HCT116 (cell line): Measurements from ENCODE around the gene COQ8B. TPM values are rescaled to one million over a fixed set of nuclear protein-coding genes. Genes with fewer than 3 reads are reported as not detected.

Experiments used
- ATAC-seq: fragments of 200-7000 bp; cut with Tn5 transposase; 2 replicates; pipeline ENCODE4 v1.9.1; 2020; ENCODE audit warnings: mild to moderate bottlenecking, moderate library complexity
- BruUV-seq: library from RNA; stranded (reverse); fragments of 400-500 nt; replicated peaks from 2 replicates; lab custom pipeline; 2021; lab: Mats Ljungman, UMichigan
- CTCF ChIA-PET: fragments of 300-600 bp; sonication (Branson Sonifier 250); formaldehyde crosslinking; loops from one replicate; lab custom pipeline; 2021; ENCODE audit warnings: antibody characterized with exemption; lab: Charles Lee
- POLR2A ChIA-PET: fragments of 300-600, 350-600 bp; sonication (Branson Sonifier 250); formaldehyde crosslinking; loops from one replicate; lab custom pipeline; 2021; ENCODE audit warnings: antibody characterized with exemption; lab: Charles Lee
- RAD21 ChIA-PET, 2 experiments: fragments of 300-600 bp; sonication (Branson Sonifier 250); formaldehyde crosslinking; loops; one replicate each; lab custom pipeline; 2023; ENCODE audit warnings: low total read pairs in 2 of 2; ENCODE audit not compliant: uncharacterized antibody in 2 of 2, unreplicated experiment in 2 of 2, low non-redundant PET in 1 of 2; lab: Charles Lee
- DNase-seq: peaks from one replicate; pipeline ENCODE4 v3.0.0-alpha.2; 2010; ENCODE audit warnings: low read depth, low spot score
- H2AFZ ChIP-seq: fragments of 200-600 bp; shearing (Covaris generic), sonication (generic); 2 replicates; pipeline ENCODE4 v1.6.1; 2017; ENCODE audit warnings: low read depth, mixed run types, mixed read lengths, antibody characterized with exemption, low read length; ENCODE audit not compliant: poor library complexity, severe bottlenecking
- H3K27ac ChIP-seq: 2 replicates; pipeline ENCODE4 v1.5.1; 2012; ENCODE audit warnings: low read depth, low read length
- H3K27me3 ChIP-seq: fragments of 200-600 bp; sonication (generic); 2 replicates; pipeline ENCODE4 v1.6.1; 2016; ENCODE audit warnings: mixed run types, low read length, mixed read lengths; ENCODE audit not compliant: insufficient read depth
- H3K36me3 ChIP-seq, 2 experiments: fragments of 200-500 bp in 1 of 2; fragments of 200-600 bp in 1 of 2; sonication (Bioruptor generic) in 1 of 2; sonication (generic) in 1 of 2; 2 replicates each; pipeline versions ENCODE4 v1.5.1 to v1.6.1; 2014 to 2016; ENCODE audit warnings: low read length in 2 of 2, inconsistent platforms in 1 of 2, mixed read lengths in 1 of 2, mixed run types in 1 of 2; ENCODE audit not compliant: insufficient read depth in 2 of 2, control insufficient read depth in 1 of 2
- H3K4me1 ChIP-seq, 2 experiments: fragments of 200-600 bp in 1 of 2; sonication (generic) in 1 of 2; 2 replicates each; pipeline versions ENCODE4 v1.5.1 to v1.6.1; 2012 to 2017; ENCODE audit warnings: low read length in 2 of 2, inconsistent platforms in 1 of 2, mild to moderate bottlenecking in 1 of 2, mixed read lengths in 1 of 2, mixed run types in 1 of 2, moderate library complexity in 1 of 2; ENCODE audit not compliant: insufficient read depth in 2 of 2, control insufficient read depth in 1 of 2
- H3K4me2 ChIP-seq: fragments of 200-600 bp; sonication (generic); 2 replicates; pipeline ENCODE4 v1.6.1; 2017; ENCODE audit warnings: mixed run types, low read length, mixed read lengths
- H3K4me3 ChIP-seq, 2 experiments: fragments of 200-600 bp in 1 of 2; sonication (generic) in 1 of 2; replicated peaks in 1 of 2; 2 replicates each; pipeline ENCODE4 v1.5.1; 2011 to 2016; ENCODE audit warnings: low read length in 2 of 2, control low read depth in 1 of 2, low read depth in 1 of 2, mild to moderate bottlenecking in 1 of 2, mixed read lengths in 1 of 2, mixed run types in 1 of 2
- H3K79me2 ChIP-seq: fragments of 200-600 bp; sonication (generic); 2 replicates; pipeline ENCODE4 v1.6.1; 2017; ENCODE audit warnings: mild to moderate bottlenecking, mixed run types, low read length, moderate library complexity, mixed read lengths; ENCODE audit not compliant: insufficient read depth
- H3K9ac ChIP-seq: fragments of 200-600 bp; sonication (generic); 2 replicates; pipeline ENCODE4 v1.6.1; 2016; ENCODE audit warnings: low read length, mixed read lengths
- H3K9me2 ChIP-seq: fragments of 200-600 bp; sonication (generic), shearing (Covaris generic); 2 replicates; pipeline ENCODE4 v1.6.1; 2017; ENCODE audit warnings: mixed run types, mild to moderate bottlenecking, moderate library complexity; ENCODE audit not compliant: insufficient read depth
- H3K9me3 ChIP-seq, 2 experiments: fragments of 200-500 bp in 1 of 2; fragments of 200-600 bp in 1 of 2; sonication (Bioruptor generic) in 1 of 2; sonication (generic) in 1 of 2; 2 replicates each; pipeline ENCODE4 v1.6.1; 2014 to 2017; ENCODE audit warnings: low read length in 2 of 2, mixed read lengths in 2 of 2, inconsistent platforms in 1 of 2, low read depth in 1 of 2, mild to moderate bottlenecking in 1 of 2, mixed run types in 1 of 2, moderate library complexity in 1 of 2; ENCODE audit not compliant: control insufficient read depth in 1 of 2, insufficient read depth in 1 of 2
- H4K20me1 ChIP-seq: fragments of 200-600 bp; sonication (generic), shearing (Covaris generic); 2 replicates; pipeline ENCODE4 v1.6.1; 2017; ENCODE audit warnings: mixed run types, mild to moderate bottlenecking, moderate library complexity; ENCODE audit not compliant: insufficient read depth
- ATF3 ChIP-seq: IDR thresholded peaks from 2 replicates; pipeline ENCODE4 v1.6.1; 2012
- CTCF ChIP-seq, 3 experiments: fragments of 200-600 bp in 1 of 3; sonication (generic) in 1 of 3; IDR thresholded peaks in 2 of 3; conservative IDR thresholded peaks in 1 of 3; 2 replicates each; pipeline ENCODE4 v1.5.1; 2012 to 2017; ENCODE audit warnings: low read depth in 2 of 3, low read length in 2 of 3, antibody characterized with exemption in 1 of 3, borderline replicate concordance in 1 of 3, control low read depth in 1 of 3, mild to moderate bottlenecking in 1 of 3, mixed read lengths in 1 of 3, mixed run types in 1 of 3, moderate library complexity in 1 of 3; ENCODE audit not compliant: insufficient read depth in 1 of 3
- EGR1 ChIP-seq: IDR thresholded peaks from 2 replicates; pipeline ENCODE4 v1.6.1; 2012; ENCODE audit warnings: low read depth
- ELF1 ChIP-seq: IDR thresholded peaks from 2 replicates; pipeline ENCODE4 v1.6.1; 2012; ENCODE audit warnings: low read depth, borderline replicate concordance
- EZH2 ChIP-seq: fragments of 200-600 bp; sonication (generic); IDR thresholded peaks from 2 replicates; pipeline ENCODE4 v1.6.1; 2017; ENCODE audit warnings: antibody characterized with exemption, mixed run types
- JUND ChIP-seq: IDR thresholded peaks from 2 replicates; pipeline ENCODE4 v1.6.1; 2012
- POLR2A ChIP-seq: IDR thresholded peaks from 2 replicates; pipeline ENCODE4 v1.7.0; 2011; ENCODE audit warnings: borderline replicate concordance; ENCODE audit not compliant: insufficient read depth, insufficient read length; ENCODE audit errors: extremely low read depth
- POLR2AphosphoS5 ChIP-seq: IDR thresholded peaks from 2 replicates; pipeline ENCODE4 v1.6.1; 2011; ENCODE audit warnings: mild to moderate bottlenecking, low read depth, low read length, moderate library complexity
- RAD21 ChIP-seq: IDR thresholded peaks from 2 replicates; pipeline ENCODE4 v1.6.1; 2012; ENCODE audit warnings: low read depth, mild to moderate bottlenecking
- SIN3A ChIP-seq: IDR thresholded peaks from 2 replicates; pipeline ENCODE4 v1.6.1; 2012; ENCODE audit warnings: low read depth
- YY1 ChIP-seq: IDR thresholded peaks from 2 replicates; pipeline ENCODE4 v1.6.1; 2011; ENCODE audit warnings: low read length, low read depth, moderate library complexity, mild to moderate bottlenecking; ENCODE audit not compliant: insufficient replicate concordance; ENCODE audit errors: extremely low read depth
- ZNF274 ChIP-seq: fragments of 200-500 bp; sonication (Bioruptor generic); IDR thresholded peaks from 2 replicates; pipeline ENCODE4 v1.6.1; 2014; ENCODE audit warnings: mild to moderate bottlenecking, low read depth, low read length, inconsistent platforms
- intact Hi-C: fragments of 100-400 bp; cut with micrococcal nuclease; formaldehyde crosslinking; loops from 2 replicates; pipeline ENCODE4 v1.10.0; 2022
- total RNA-seq: library from RNA; stranded (reverse); gene quantifications from one replicate; pipeline ENCODE4 v1.2.1, GENCODE V29; 2021; ENCODE audit not compliant: unreplicated experiment
- TF ChIP-seq, protein P1 (sequence below): IDR thresholded peaks from 2 replicates; pipeline ENCODE4 v1.6.1; 2011; ENCODE audit warnings: mild to moderate bottlenecking, low read length, moderate library complexity; ENCODE audit not compliant: insufficient replicate concordance; ENCODE audit errors: extremely low read depth

Gene COQ8B
- total RNA-seq, 1 experiment from 2014 or later, result 47.1 TPM

- H3K27me3 ChIP-seq, result no peaks in the 10 kb centered on the region
- no peaks in the 10 kb centered on the region for H3K9me2 ChIP-seq
- no peak for TF ChIP-seq EZH2
- no peak for TF ChIP-seq ATF3
- TF ChIP-seq YY1, result no peak
- TF ChIP-seq EGR1, result no peak
- TF ChIP-seq, protein P1, sequence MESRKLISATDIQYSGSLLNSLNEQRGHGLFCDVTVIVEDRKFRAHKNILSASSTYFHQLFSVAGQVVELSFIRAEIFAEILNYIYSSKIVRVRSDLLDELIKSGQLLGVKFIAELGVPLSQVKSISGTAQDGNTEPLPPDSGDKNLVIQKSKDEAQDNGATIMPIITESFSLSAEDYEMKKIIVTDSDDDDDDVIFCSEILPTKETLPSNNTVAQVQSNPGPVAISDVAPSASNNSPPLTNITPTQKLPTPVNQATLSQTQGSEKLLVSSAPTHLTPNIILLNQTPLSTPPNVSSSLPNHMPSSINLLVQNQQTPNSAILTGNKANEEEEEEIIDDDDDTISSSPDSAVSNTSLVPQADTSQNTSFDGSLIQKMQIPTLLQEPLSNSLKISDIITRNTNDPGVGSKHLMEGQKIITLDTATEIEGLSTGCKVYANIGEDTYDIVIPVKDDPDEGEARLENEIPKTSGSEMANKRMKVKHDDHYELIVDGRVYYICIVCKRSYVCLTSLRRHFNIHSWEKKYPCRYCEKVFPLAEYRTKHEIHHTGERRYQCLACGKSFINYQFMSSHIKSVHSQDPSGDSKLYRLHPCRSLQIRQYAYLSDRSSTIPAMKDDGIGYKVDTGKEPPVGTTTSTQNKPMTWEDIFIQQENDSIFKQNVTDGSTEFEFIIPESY, result no peak
- TF ChIP-seq ELF1, result no peak
- ChIA-PET RAD21 (no interaction called here), CTCF (interaction anchor here (0.7 kb wide), 1 partner anchor 508 kb away, joined by 3 read pairs; no protein-coding TSS in a partner anchor), POLR2A (interaction anchor here (1.1 to 2.2 kb wide), 2 partner anchors 8 to 9 kb away, joined by 3 to 7 read pairs; partner anchors contain the start of gene ACTMAP)
- H3K4me2 ChIP-seq, result no peak overlapping the region
- no peaks in the 10 kb centered on the region for H4K20me1 ChIP-seq
- H3K9me3 ChIP-seq, result no peaks in the 10 kb centered on the region
- H2AFZ ChIP-seq, result no peak overlapping the region
- no peak overlapping the region for H3K4me3 ChIP-seq
- DNase-seq (no peak), ATAC-seq (no peak)
- intact Hi-C loops, result no loop called here
- peaks cover 7 to 11% of the 10 kb centered on the region in 2 experiments; a peak in 2 of 4 replicates for H3K4me1 ChIP-seq
- H3K27ac ChIP-seq, result no peak overlapping the region
- no peaks in the 10 kb centered on the region for H3K79me2 ChIP-seq
- H3K9ac ChIP-seq, result no peak overlapping the region
- BruUV-seq, result no TSS peak
- no peaks in the 10 kb centered on the region for H3K36me3 ChIP-seq
Measured at GRCh38 chr19:40742886-40743285, 26.2 kb upstream of the COQ8B start.

GRCh38 chr19:40742477-40742876 lies 25.8 kb upstream of the COQ8B start:
- TF ChIP-seq CTCF (IDR thresholded peaks at IDR 0.05 in 2 of 3, conservative IDR thresholded peaks at IDR 0.05 in 1 of 3; ENCODE audit: borderline replicate concordance in 1 of 3, insufficient read depth in 1 of 3, low read depth in 2 of 3, low read length in 2 of 3) (no peak), RAD21 (no peak; the same call in 1 of the 2 replicates), SIN3A (no peak), YY1 (no peak), POLR2A (no peak), ZNF274 (no peak), EGR1 (no peak), JUND (no peak), POLR2AphosphoS5 (no peak), EZH2 (no peak)
- BruUV-seq, result no TSS peak
- POLR2A ChIA-PET, result interaction anchor here (1.1 to 2.2 kb wide), 2 partner anchors 8 to 9 kb away, joined by 3 to 7 read pairs; partner anchors contain the start of gene ACTMAP
- Histone ChIP-seq H3K9me2 (no peaks in the 10 kb centered on the region), H3K4me1 (peaks cover 7 to 11% of the 10 kb centered on the region in 2 experiments; a peak in 2 of 4 replicates), H3K79me2 (no peaks in the 10 kb centered on the region), H3K27me3 (no peaks in the 10 kb centered on the region), H3K4me3 (no peak overlapping the region), H3K9ac (no peak overlapping the region), H3K4me2 (no peak overlapping the region), H3K9me3 (no peaks in the 10 kb centered on the region), H2AFZ (no peak overlapping the region), H3K27ac (no peak overlapping the region), H3K36me3 (no peaks in the 10 kb centered on the region), H4K20me1 (no peaks in the 10 kb centered on the region)
- no peak for ATAC-seq
- intact Hi-C loops, result no loop called here
- DNase-seq, result no peak
- CTCF ChIA-PET, result no interaction called here
- RAD21 ChIA-PET, result no interaction called here
